BE2C (cell line): ENCODE measurements around the gene SCN4A.
"Not testable (repeated sequence)": the region's sequence is repeated elsewhere in the genome, so short reads cannot be mapped to it uniquely, and the experiment has no call there.

Experiments used
- DNase-seq: peaks from one replicate; pipeline ENCODE4 v3.0.0-alpha.2; 2020
- H3K27me3 ChIP-seq: fragments of 250-450 bp; sonication (Bioruptor Pico); 2 replicates; pipeline ENCODE4 v1.5.1; 2020; ENCODE audit warnings: mild to moderate bottlenecking
- H3K36me3 ChIP-seq: fragments of 250-450 bp; sonication (Bioruptor Pico); 2 replicates; pipeline ENCODE4 v1.5.1; 2020; ENCODE audit warnings: mild to moderate bottlenecking
- H3K4me1 ChIP-seq: fragments of 250-450 bp; sonication (Bioruptor Pico); 2 replicates; pipeline ENCODE4 v1.5.1; 2020
- H3K4me3 ChIP-seq: 2 replicates; pipeline ENCODE4 v1.5.1; 2011; ENCODE audit warnings: low read depth, low read length
- H3K9me3 ChIP-seq: fragments of 250-450 bp; sonication (Bioruptor Pico); 2 replicates; pipeline ENCODE4 v1.5.1; 2020
- CTCF ChIP-seq: IDR thresholded peaks from 2 replicates; pipeline ENCODE4 v1.5.1; 2012; ENCODE audit warnings: mild to moderate bottlenecking, low read depth, low read length

SCN4A gene

GRCh38 chr17:63986821-63987220, 14.1 kb upstream of the SCN4A start:
- Histone ChIP-seq H3K4me3 (no peak overlapping the region), H3K9me3 (no peaks in the 10 kb centered on the region), H3K36me3 (no peaks in the 10 kb centered on the region), H3K27me3 (no peaks in the 10 kb centered on the region; the same call in 1 of the 2 replicates), H3K4me1 (no peaks in the 10 kb centered on the region)
- no peak for DNase-seq
- no peak for TF ChIP-seq CTCF

GRCh38 chr17:63985387-63986140, 12.8 kb upstream of the SCN4A start:
- TF ChIP-seq CTCF, result peak; percentile 4; the same call in 1 of the 2 replicates
- no peak for DNase-seq
- Histone ChIP-seq H3K4me3 (no peak overlapping the region), H3K9me3 (no peaks in the 10 kb centered on the region), H3K36me3 (no peaks in the 10 kb centered on the region), H3K27me3 (no peaks in the 10 kb centered on the region), H3K4me1 (no peaks in the 10 kb centered on the region)

- H3K27me3 ChIP-seq, result no peaks in the 10 kb centered on the region
Measured at GRCh38 chr17:63984651-63985386, 12.1 kb upstream of the SCN4A start.

GRCh38 chr17:63984236-63984635, 11.5 kb upstream of the SCN4A start:
- no peaks in the 10 kb centered on the region for H3K36me3 ChIP-seq
- no peaks in the 10 kb centered on the region for H3K9me3 ChIP-seq
- peaks cover under 1% of the 10 kb centered on the region for H3K4me1 ChIP-seq
- H3K27me3 ChIP-seq, result no peaks in the 10 kb centered on the region
- H3K4me3 ChIP-seq, result no peak overlapping the region
- TF ChIP-seq CTCF, result no peak
- DNase-seq, result no peak

More at GRCh38 chr17:63984651-63985386, 12.1 kb upstream of the SCN4A start:
- H3K4me1 ChIP-seq, result no peaks in the 10 kb centered on the region
- H3K9me3 ChIP-seq, result no peaks in the 10 kb centered on the region
- no peak for DNase-seq
- no peak overlapping the region for H3K4me3 ChIP-seq
- TF ChIP-seq CTCF, result no peak
- no peaks in the 10 kb centered on the region for H3K36me3 ChIP-seq

- peaks cover 7% of the 10 kb centered on the region for H3K4me1 ChIP-seq
- H3K4me3 ChIP-seq, result no peak overlapping the region
- no peaks in the 10 kb centered on the region for H3K36me3 ChIP-seq
- no peaks in the 10 kb centered on the region for H3K27me3 ChIP-seq
- no peaks in the 10 kb centered on the region for H3K9me3 ChIP-seq
- TF ChIP-seq CTCF, result no peak
- DNase-seq, result no peak
Measured at GRCh38 chr17:63983320-63983719, 10.6 kb upstream of the SCN4A start.

- H3K4me3 ChIP-seq, H3K9me3 ChIP-seq, DNase-seq: not testable (repeated sequence)
Measured at GRCh38 chr17:63982641-63983040, 9.9 kb upstream of the SCN4A start.

More at GRCh38 chr17:63982641-63983040, 9.9 kb upstream of the SCN4A start:
- not testable (repeated sequence) for H3K36me3 ChIP-seq, H3K27me3 ChIP-seq, H3K4me1 ChIP-seq
